ENCODE results near the gene MPIG6B. TPM values are rescaled to one million over a fixed set of nuclear protein-coding genes. Genes with fewer than 3 reads are reported as not detected.
"Not testable (repeated sequence)": the region's sequence is repeated elsewhere in the genome, so short reads cannot be mapped to it uniquely, and the experiment has no call there.

The MPIG6B gene
- total RNA-seq, 1 donor from 2014 or later, result 0.13 TPM

- no peak for ATAC-seq (ENCODE audit: poor library complexity)
- intact Hi-C loops (cut with DNase I), result no loop called here
- DNase-seq, result no peak
Measured at GRCh38 chr6:31692886-31693285, 30.3 kb upstream of the MPIG6B start.

GRCh38 chr6:31693535-31693934 is 29.6 kb upstream of the MPIG6B start:
- DNase-seq (no peak), ATAC-seq (ENCODE audit: poor library complexity) (no peak)
- intact Hi-C loops (cut with DNase I), result no loop called here

GRCh38 chr6:31697555-31697954 is 25.6 kb upstream of the MPIG6B start:
- intact Hi-C loops (cut with DNase I), result no loop called here
- ATAC-seq (ENCODE audit: poor library complexity), result no peak

GRCh38 chr6:31700740-31701401 is 22.3 kb upstream of the MPIG6B start:
- intact Hi-C loops (cut with DNase I), result loop anchor here (5.0 kb wide), 1 partner anchor 36 kb away; the partner anchor contains the start of gene CLIC1
- DNase-seq (no peak), ATAC-seq (ENCODE audit: poor library complexity) (no peak)

More at GRCh38 chr6:31697555-31697954, 25.6 kb upstream of the MPIG6B start:
- no peak for DNase-seq

- no peak for ATAC-seq (ENCODE audit: poor library complexity)
Measured at GRCh38 chr6:31701666-31702404, 21.3 kb upstream of the MPIG6B start.

GRCh38 chr6:31702405-31702818 is 20.8 kb upstream of the MPIG6B start:
- DNase-seq (no peak), ATAC-seq (ENCODE audit: poor library complexity) (peak; percentile 8)
- intact Hi-C loops (cut with DNase I), result loop anchor here (5.0 kb wide), 1 partner anchor 35 kb away; the partner anchor contains the start of gene CLIC1

More at GRCh38 chr6:31701666-31702404, 21.3 kb upstream of the MPIG6B start:
- intact Hi-C loops (cut with DNase I), result loop anchor here (5.0 kb wide), 1 partner anchor 35 kb away; the partner anchor contains the start of gene CLIC1
- peak; percentile 58 for DNase-seq

GRCh38 chr6:31702819-31703716 is 20.1 kb upstream of the MPIG6B start, which contains the start of gene ABHD16A:
Gene ABHD16A (minus strand): TSS chr6:31703324. CDS start chr6:31703281, 43 bp downstream.
- DNase-seq (peak; percentile 100), ATAC-seq (ENCODE audit: poor library complexity) (peak; percentile 99)
- intact Hi-C loops (cut with DNase I), result loop anchor here (5.0 kb wide), 1 partner anchor 34 kb away; the partner anchor contains the start of gene CLIC1

- no peak for DNase-seq
- no peak for ATAC-seq (ENCODE audit: poor library complexity)
- intact Hi-C loops (cut with DNase I), result no loop called here
Measured at GRCh38 chr6:31705931-31706330, 17.2 kb upstream of the MPIG6B start.

GRCh38 chr6:31706599-31706998 is 16.6 kb upstream of the MPIG6B start, which contains the start of gene LY6G6F:
Gene LY6G6F (plus strand): TSS chr6:31706866. CDS start chr6:31706907, 41 bp downstream.
- ATAC-seq (ENCODE audit: poor library complexity), result no peak
- intact Hi-C loops (cut with DNase I), result no loop called here
- no peak for DNase-seq

- intact Hi-C loops (cut with DNase I), result no loop called here
- DNase-seq (no peak), ATAC-seq (ENCODE audit: poor library complexity) (no peak)
Measured at GRCh38 chr6:31707701-31708100, 15.5 kb upstream of the MPIG6B start.

- intact Hi-C loops (cut with DNase I), result no loop called here
- ATAC-seq (ENCODE audit: poor library complexity), result no peak
- DNase-seq, result no peak
Measured at GRCh38 chr6:31708224-31708623, 14.9 kb upstream of the MPIG6B start.

- ATAC-seq (ENCODE audit: poor library complexity); DNase-seq; intact Hi-C loops (cut with DNase I): not testable (repeated sequence)
Measured at GRCh38 chr6:31709157-31709556, 14.0 kb upstream of the MPIG6B start.

- DNase-seq, result no peak
- no peak for ATAC-seq (ENCODE audit: poor library complexity)
- intact Hi-C loops (cut with DNase I), result no loop called here
Measured at GRCh38 chr6:31710523-31711219, 12.5 kb upstream of the MPIG6B start.

- peak; percentile 23 for ATAC-seq (ENCODE audit: poor library complexity)
- DNase-seq, result no peak
- intact Hi-C loops (cut with DNase I), result no loop called here
Measured at GRCh38 chr6:31711233-31711632, 11.9 kb upstream of the MPIG6B start.

- ATAC-seq (ENCODE audit: poor library complexity) (peak; percentile 73), DNase-seq (no peak)
- intact Hi-C loops (cut with DNase I), result no loop called here
Measured at GRCh38 chr6:31712296-31712695, 10.9 kb upstream of the MPIG6B start.

- intact Hi-C loops (cut with DNase I), result no loop called here
Measured at GRCh38 chr6:31713465-31713864, 9.7 kb upstream of the MPIG6B start.

GRCh38 chr6:31713991-31714684 is 9.0 kb upstream of the MPIG6B start:
- DNase-seq (no peak), ATAC-seq (ENCODE audit: poor library complexity) (no peak)

More at GRCh38 chr6:31713465-31713864, 9.7 kb upstream of the MPIG6B start:
- ATAC-seq (ENCODE audit: poor library complexity), result no peak
- DNase-seq, result no peak

More at GRCh38 chr6:31713991-31714684, 9.0 kb upstream of the MPIG6B start:
- intact Hi-C loops (cut with DNase I), result no loop called here
